Medulla oblongata (tissue), 1 donor: ENCODE measurements around the gene NRXN3.
"Not testable (repeated sequence)": the region's sequence is repeated elsewhere in the genome, so short reads cannot be mapped to it uniquely, and the experiment has no call there.

ENCODE experiments used
- DNase-seq: peaks from one replicate; pipeline ENCODE4 v3.0.0-alpha.2; 2015; ENCODE audit errors: extremely low spot score

The NRXN3 gene

GRCh38 chr14:79724934-79725717 lies 1555.0 kb downstream of the NRXN3 start:
- no peak for DNase-seq

DNA sequence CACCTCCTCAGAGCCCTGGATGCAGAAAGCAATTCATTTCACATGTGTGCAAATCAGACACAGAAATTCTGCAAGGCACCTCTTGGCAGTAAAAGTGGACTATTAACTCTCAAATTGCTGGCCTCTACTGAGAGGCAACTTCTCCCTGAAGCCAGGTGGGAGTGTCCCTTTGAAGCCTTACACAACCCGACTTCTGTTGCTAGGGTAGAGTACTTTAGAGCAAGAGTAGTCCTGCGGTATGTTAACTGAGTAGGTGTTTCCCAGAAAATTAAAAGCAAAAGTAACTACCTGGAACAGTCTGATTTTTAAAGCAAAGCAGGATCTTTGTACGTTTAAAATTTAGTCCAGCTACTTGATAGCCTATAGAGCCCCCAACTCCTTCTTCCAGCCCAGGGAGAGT lies 1557.7 kb downstream of the NRXN3 start:
- no peak for DNase-seq

DNA sequence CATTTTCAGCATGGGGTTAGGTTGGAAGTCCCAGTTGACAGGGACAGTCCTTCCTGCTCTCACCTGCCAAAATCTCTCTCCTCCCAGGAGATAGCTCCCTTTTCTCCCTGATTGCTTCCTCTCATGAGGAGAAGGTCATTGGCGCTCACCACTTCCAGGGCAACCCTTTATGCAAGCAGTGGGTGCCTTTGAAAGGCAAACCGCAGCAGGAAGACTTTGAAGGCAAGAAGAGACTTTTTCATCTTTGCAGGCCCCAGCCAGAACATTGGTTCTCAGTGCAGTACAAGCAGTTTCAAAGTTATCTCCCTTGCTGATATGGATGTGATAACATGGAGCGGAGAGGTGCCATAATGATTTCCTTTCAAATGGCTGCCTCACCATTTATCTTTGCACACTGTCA lies 1558.2 kb downstream of the NRXN3 start:
- DNase-seq = no peak

GRCh38 chr14:79729731-79730130 lies 1559.6 kb downstream of the NRXN3 start:
- DNase-seq = no peak

DNA sequence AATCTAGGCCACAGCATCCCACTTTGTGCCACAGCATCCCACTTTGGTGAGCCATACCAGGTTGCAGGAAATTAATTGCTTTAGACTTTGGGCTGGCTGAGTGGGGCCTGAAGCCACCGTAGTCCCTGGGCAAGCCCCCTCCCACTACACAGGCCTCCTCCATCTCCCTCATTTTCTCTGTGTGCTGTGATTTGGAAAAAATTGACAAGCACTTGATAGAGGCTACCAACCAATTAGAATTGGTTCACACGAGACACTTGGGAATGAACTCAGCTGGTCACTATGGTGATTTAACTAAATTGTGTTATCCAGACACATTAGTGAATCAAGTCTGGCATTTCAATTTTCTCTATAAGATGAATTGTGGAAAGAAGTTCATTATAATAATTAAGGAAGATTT lies 1560.0 kb downstream of the NRXN3 start:
- DNase-seq = no peak

DNA sequence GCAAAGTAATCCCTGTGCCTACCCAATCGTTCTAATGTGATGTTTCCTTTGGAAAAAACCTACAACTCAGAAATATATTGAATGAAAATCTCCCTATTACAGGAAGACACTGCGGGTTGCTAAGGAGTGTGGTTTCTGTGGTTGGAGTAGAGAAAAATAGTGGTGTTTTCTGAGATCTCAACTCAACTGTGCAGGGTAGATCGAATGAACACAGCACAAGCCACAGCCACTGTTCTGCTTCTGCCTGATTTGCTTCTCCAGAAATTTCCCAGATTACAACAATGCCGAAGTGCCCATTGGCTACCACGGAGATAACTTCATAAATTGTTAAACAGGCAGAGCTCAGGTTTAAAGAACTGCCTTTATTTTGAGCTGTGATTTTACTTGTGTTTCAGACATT lies 1560.8 kb downstream of the NRXN3 start:
- DNase-seq = no peak

- DNase-seq = no peak
Observed at GRCh38 chr14:79732911-79733655, 1562.9 kb downstream of the NRXN3 start.

GRCh38 chr14:79734151-79734550 lies 1564.0 kb downstream of the NRXN3 start:
- no peak for DNase-seq

GRCh38 chr14:79734656-79735055 lies 1564.5 kb downstream of the NRXN3 start:
- DNase-seq = no peak

- DNase-seq = no peak
Observed at GRCh38 chr14:79735121-79735520, 1564.9 kb downstream of the NRXN3 start.

DNA sequence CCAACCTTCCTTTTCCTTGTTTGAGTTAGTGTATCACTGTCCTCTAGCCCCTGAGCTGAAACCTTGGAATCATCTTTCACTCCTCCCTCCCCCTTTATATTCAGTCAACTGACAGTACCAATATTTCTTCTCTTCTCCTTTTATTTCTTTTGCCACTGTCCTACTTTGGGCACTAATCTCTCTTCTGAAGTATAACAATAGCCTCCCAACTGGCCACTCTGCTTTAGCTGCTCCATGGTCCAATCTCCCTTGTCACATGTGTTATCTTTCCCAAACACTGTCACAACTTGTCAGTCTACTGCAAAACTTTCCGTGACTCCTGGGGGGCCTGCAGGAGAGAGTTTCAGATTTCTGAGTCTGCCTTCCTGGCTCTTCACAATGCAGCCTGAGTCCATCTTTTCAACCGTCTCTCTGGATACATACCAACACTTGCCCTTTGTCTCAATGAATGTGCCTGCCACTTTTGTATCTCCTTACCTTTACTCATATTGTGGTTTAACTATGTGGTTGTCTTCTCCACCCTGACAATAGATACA lies 1570.0 kb downstream of the NRXN3 start:
- DNase-seq = no peak

GRCh38 chr14:79742142-79742541 lies 1572.0 kb downstream of the NRXN3 start:
- DNase-seq = no peak

GRCh38 chr14:79745046-79745445 lies 1574.9 kb downstream of the NRXN3 start:
- DNase-seq = no peak

DNA sequence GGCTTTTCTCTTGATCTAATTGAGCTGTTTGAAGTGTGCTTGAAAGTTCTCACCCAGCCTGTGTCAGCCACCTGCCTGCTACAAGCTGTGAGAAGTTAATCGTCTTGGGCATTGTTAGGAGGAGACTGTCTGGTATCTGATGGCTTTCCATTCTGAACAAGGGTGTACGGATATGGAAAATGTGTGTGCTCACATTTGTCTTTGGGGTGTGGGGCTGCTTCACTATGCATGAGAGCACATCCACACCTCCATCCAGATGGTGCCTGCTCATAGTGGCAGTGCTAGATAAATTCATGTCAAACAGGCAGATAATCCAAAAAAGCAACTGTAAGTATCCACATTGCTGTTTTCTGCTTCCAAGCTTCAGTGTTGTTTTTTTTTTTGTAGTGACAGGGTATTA lies 1578.9 kb downstream of the NRXN3 start:
- DNase-seq = no peak

DNA sequence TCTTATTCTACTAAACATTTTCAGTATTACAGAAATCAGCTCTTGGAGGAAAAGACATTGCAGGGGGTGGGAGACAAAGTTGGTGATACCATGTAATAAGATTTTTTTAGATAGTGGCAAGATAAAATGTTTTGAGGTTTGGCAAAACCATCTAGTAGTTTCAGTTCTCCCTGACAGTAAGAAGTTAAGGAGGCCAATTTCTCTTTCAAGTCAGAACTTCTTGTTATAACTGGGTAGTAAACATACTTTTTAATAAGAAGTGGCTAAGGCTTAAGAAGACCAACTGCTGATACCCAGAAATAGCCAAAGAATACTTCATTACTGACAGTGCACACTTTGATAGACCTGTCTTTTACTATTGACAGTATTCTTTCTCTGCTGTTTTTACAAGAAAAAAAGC lies 1588.8 kb downstream of the NRXN3 start:
- DNase-seq = no peak

GRCh38 chr14:79764323-79764722 lies 1594.2 kb downstream of the NRXN3 start:
- no peak for DNase-seq

GRCh38 chr14:79766511-79766910 lies 1596.3 kb downstream of the NRXN3 start:
- no peak for DNase-seq

DNA sequence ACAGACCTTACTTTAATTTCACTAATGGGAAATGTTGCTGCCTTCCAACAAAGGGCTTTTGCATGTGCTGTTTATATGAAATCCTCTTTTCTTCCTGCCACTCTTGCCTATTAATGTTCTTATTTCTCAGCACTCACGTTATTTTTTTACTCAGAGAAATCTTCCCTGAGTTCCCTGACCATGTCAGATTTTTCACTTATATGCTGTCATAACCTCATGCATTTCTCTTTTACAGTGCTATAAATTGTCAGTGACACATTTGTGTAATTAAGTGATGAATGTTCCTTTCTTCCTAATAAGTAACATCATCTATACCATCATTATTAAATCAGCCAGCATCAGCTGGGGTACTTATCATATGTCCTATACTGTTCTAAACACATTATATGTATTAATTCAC lies 1597.1 kb downstream of the NRXN3 start:
- no peak for DNase-seq

DNA sequence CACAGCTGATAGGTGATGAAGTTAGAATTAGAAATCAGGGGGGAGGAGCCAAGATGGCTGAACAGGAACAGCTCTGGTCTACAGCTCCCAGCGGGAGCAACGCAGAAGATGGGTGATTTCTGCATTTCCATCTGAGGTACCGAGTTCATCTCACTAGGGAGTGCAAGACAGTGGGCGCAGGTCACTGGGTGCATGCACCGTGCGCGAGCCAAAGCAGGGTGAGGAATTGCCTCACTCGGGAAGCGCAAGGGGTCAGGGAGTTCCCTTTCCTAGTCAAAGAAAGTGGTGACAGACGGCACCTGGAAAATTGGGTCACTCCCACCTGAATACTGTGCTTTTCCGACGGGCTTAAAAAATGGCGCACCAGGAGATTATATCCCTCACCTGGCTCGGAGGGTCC lies 1597.5 kb downstream of the NRXN3 start:
- DNase-seq = not testable (repeated sequence)

- DNase-seq = no peak
Observed at GRCh38 chr14:79781882-79782281, 1611.7 kb downstream of the NRXN3 start.

- DNase-seq = no peak
Observed at GRCh38 chr14:79783041-79783440, 1612.9 kb downstream of the NRXN3 start.

- no peak for DNase-seq
Observed at GRCh38 chr14:79786522-79786921, 1616.3 kb downstream of the NRXN3 start.

DNA sequence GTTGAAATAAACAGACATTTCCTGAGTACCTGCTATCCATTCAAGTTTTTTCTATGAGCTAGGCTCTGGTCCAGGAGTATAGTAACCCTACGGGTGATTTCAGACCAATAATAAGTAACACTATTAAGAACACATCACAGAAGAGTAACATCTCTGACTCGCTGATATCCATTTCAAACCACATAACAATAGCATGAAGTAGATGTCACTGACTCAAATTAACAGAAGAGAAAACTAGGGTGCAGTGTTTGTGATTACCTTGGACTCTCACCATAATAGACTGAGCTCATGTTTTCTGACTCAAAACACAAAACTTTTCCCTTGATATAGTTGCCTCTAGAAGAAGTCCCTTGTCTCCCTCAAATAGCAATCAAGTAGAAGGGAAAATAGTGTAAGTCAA lies 1618.2 kb downstream of the NRXN3 start:
- no peak for DNase-seq
